C4-2B (cell line): ENCODE results near the gene TNS3.

Experiments used
- ZFX ChIP-seq: fragments of 450-650 bp; IDR thresholded peaks from 2 replicates; pipeline ENCODE4 v1.6.1; 2017
- TF ChIP-seq, protein P1 (sequence below): fragments of 450-650 bp; conservative IDR thresholded peaks from 2 replicates; pipeline ENCODE4 v1.5.1; 2017; ENCODE audit warnings: mild to moderate bottlenecking

GRCh38 chr7:47507522-47507921 lies 74.4 kb downstream of the TNS3 start:
- TF ChIP-seq, protein P1, sequence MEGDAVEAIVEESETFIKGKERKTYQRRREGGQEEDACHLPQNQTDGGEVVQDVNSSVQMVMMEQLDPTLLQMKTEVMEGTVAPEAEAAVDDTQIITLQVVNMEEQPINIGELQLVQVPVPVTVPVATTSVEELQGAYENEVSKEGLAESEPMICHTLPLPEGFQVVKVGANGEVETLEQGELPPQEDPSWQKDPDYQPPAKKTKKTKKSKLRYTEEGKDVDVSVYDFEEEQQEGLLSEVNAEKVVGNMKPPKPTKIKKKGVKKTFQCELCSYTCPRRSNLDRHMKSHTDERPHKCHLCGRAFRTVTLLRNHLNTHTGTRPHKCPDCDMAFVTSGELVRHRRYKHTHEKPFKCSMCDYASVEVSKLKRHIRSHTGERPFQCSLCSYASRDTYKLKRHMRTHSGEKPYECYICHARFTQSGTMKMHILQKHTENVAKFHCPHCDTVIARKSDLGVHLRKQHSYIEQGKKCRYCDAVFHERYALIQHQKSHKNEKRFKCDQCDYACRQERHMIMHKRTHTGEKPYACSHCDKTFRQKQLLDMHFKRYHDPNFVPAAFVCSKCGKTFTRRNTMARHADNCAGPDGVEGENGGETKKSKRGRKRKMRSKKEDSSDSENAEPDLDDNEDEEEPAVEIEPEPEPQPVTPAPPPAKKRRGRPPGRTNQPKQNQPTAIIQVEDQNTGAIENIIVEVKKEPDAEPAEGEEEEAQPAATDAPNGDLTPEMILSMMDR = no peak
- TF ChIP-seq ZFX = no peak
